AG04449 (cell line): ENCODE results near the gene ZBTB5.

Experiments used
- CTCF ChIA-PET: fragments of 350-600 bp; formaldehyde crosslinking; extraction: SDS; loops from one replicate; lab custom pipeline; 2021; ENCODE audit warnings: antibody characterized with exemption; lab: Yijun Ruan, JAX
- POLR2A ChIA-PET: fragments of 400-600, 350-600 bp; formaldehyde crosslinking; extraction: SDS; loops from one replicate; lab custom pipeline; 2020; ENCODE audit warnings: antibody characterized with exemption, inconsistent platforms; lab: Yijun Ruan, JAX
- DNase-seq: peaks from one replicate; pipeline ENCODE4 v3.0.0-alpha.2; 2010; ENCODE audit warnings: low read depth, low spot score
- H3K4me3 ChIP-seq: 2 replicates; pipeline ENCODE4 v1.5.1; 2011; ENCODE audit warnings: low read depth, mild to moderate bottlenecking, control low read depth, low read length
- CTCF ChIP-seq: IDR thresholded peaks from one replicate; pipeline ENCODE4 v1.5.1; 2011; ENCODE audit warnings: mild to moderate bottlenecking, moderate library complexity, low read length, control low read depth, inconsistent platforms; ENCODE audit not compliant: insufficient read depth; ENCODE audit errors: missing control alignments

Gene ZBTB5

GRCh38 chr9:37452611-37453010 lies 12.6 kb downstream of the ZBTB5 start:
- ChIA-PET POLR2A (no interaction called here), CTCF (no interaction called here)
- TF ChIP-seq CTCF: no peak

GRCh38 chr9:37451628-37452027 lies 13.6 kb downstream of the ZBTB5 start:
- CTCF ChIA-PET: interaction anchor here (1.6 kb wide), 1 partner anchor 11 kb away, joined by 4 read pairs; no protein-coding TSS in a partner anchor

More at GRCh38 chr9:37452611-37453010, 12.6 kb downstream of the ZBTB5 start:
- H3K4me3 ChIP-seq: no peak overlapping the region
- DNase-seq: no peak

GRCh38 chr9:37449862-37450632 lies 15.2 kb downstream of the ZBTB5 start:
- DNase-seq: no peak
- no peak overlapping the region for H3K4me3 ChIP-seq
- POLR2A ChIA-PET: no interaction called here
- no peak for TF ChIP-seq CTCF
- CTCF ChIA-PET: interaction anchor here (0.6 to 1.6 kb wide), 2 partner anchors 13 to 35 kb away, joined by 3 to 4 read pairs; no protein-coding TSS in a partner anchor

More at GRCh38 chr9:37451628-37452027, 13.6 kb downstream of the ZBTB5 start:
- no peak overlapping the region for H3K4me3 ChIP-seq
- no peak for TF ChIP-seq CTCF
- no peak for DNase-seq
- POLR2A ChIA-PET: no interaction called here

- H3K4me3 ChIP-seq: no peak overlapping the region
- no peak for TF ChIP-seq CTCF
- ChIA-PET CTCF (interaction anchor here (0.9 to 1.1 kb wide), 2 partner anchors 10 to 24 kb away, joined by 3 read pairs; no protein-coding TSS in a partner anchor), POLR2A (no interaction called here)
- DNase-seq: no peak
Observed at GRCh38 chr9:37447111-37447510, 18.1 kb downstream of the ZBTB5 start.

GRCh38 chr9:37446401-37446800 lies 18.8 kb downstream of the ZBTB5 start:
- no peak for TF ChIP-seq CTCF
- CTCF ChIA-PET: interaction anchor here (0.9 to 1.1 kb wide), 2 partner anchors 10 to 23 kb away, joined by 3 read pairs; no protein-coding TSS in a partner anchor
- H3K4me3 ChIP-seq: no peak overlapping the region
- POLR2A ChIA-PET: no interaction called here
- no peak for DNase-seq

- no peak for DNase-seq
- no peak overlapping the region for H3K4me3 ChIP-seq
- ChIA-PET CTCF (interaction anchor here (1.1 kb wide), 1 partner anchor 22 kb away, joined by 3 read pairs; no protein-coding TSS in a partner anchor), POLR2A (no interaction called here)
- TF ChIP-seq CTCF: no peak
Observed at GRCh38 chr9:37445832-37446231, 19.4 kb downstream of the ZBTB5 start.
